IMR-90 (cell line): ENCODE measurements around the gene FRK. TPM values are rescaled to one million over a fixed set of nuclear protein-coding genes. Genes with fewer than 3 reads are reported as not detected.

Experiments
- ATAC-seq: fragments of 200-7000 bp; cut with Tn5 transposase; 2 replicates; pipeline ENCODE4 v1.9.1; 2020; ENCODE audit warnings: low read depth, mild to moderate bottlenecking, moderate library complexity
- BruUV-seq: library from RNA; stranded (reverse); fragments of 400-500 nt; replicated peaks from 2 replicates; lab custom pipeline; 2021; lab: Mats Ljungman, UMichigan
- CTCF ChIA-PET: fragments of 300-600 bp; formaldehyde crosslinking; extraction: SDS; loops from one replicate; lab custom pipeline; 2021; ENCODE audit warnings: antibody characterized with exemption; lab: Yijun Ruan, JAX
- POLR2A ChIA-PET: fragments of 300-600 bp; sonication (Branson Sonifier 250); formaldehyde crosslinking; loops from one replicate; lab custom pipeline; 2022; ENCODE audit warnings: antibody characterized with exemption; ENCODE audit not compliant: unreplicated experiment; lab: Charles Lee
- DNase-seq: peaks from one replicate; pipeline ENCODE4 v3.0.0; 2013
- H2AFZ ChIP-seq: replicated peaks from 2 replicates; pipeline ENCODE3; 2013; ENCODE audit warnings: low read length, mild to moderate bottlenecking; ENCODE audit not compliant: poor library complexity
- H2AK5ac ChIP-seq: 2 replicates; pipeline ENCODE4 v1.6.1; 2013; ENCODE audit warnings: low read depth, low read length, inconsistent platforms
- H2AK9ac ChIP-seq: replicated peaks from 2 replicates; pipeline ENCODE3; 2013; ENCODE audit warnings: mild to moderate bottlenecking, low read depth, low read length, moderate library complexity; ENCODE audit not compliant: poor library complexity
- H2BK120ac ChIP-seq: 2 replicates; pipeline ENCODE4 v1.6.1; 2013; ENCODE audit warnings: low read depth, low read length, inconsistent platforms
- H2BK15ac ChIP-seq: 3 replicates; pipeline ENCODE4 v1.6.1; 2013; ENCODE audit warnings: low read depth, low read length, inconsistent platforms
- H2BK20ac ChIP-seq: 2 replicates; pipeline ENCODE4 v1.6.1; 2013; ENCODE audit warnings: low read depth, mild to moderate bottlenecking, inconsistent platforms, low read length, moderate library complexity
- H2BK5ac ChIP-seq: 2 replicates; pipeline ENCODE4 v1.6.1; 2013; ENCODE audit warnings: mild to moderate bottlenecking, low read depth, low read length, inconsistent platforms; ENCODE audit not compliant: poor library complexity, severe bottlenecking
- H3K14ac ChIP-seq: replicated peaks from 2 replicates; pipeline ENCODE4 v1.6.1; 2013; ENCODE audit warnings: low read depth, low read length, inconsistent platforms
- H3K18ac ChIP-seq: 2 replicates; pipeline ENCODE4 v1.6.1; 2013; ENCODE audit warnings: low read depth, low read length, control low read depth
- H3K23ac ChIP-seq: 2 replicates; pipeline ENCODE4 v1.6.1; 2013; ENCODE audit warnings: low read depth, low read length, inconsistent platforms
- H3K27ac ChIP-seq: 2 replicates; pipeline ENCODE4 v1.5.1; 2013; ENCODE audit warnings: mild to moderate bottlenecking, control low read depth, low read length; ENCODE audit not compliant: insufficient read depth
- H3K27me3 ChIP-seq: 2 replicates; pipeline ENCODE4 v1.6.1; 2013; ENCODE audit warnings: low read length; ENCODE audit not compliant: control insufficient read depth, insufficient read depth
- H3K36me3 ChIP-seq: 2 replicates; pipeline ENCODE4 v1.6.1; 2013; ENCODE audit warnings: low read length, mixed read lengths; ENCODE audit not compliant: control insufficient read depth, insufficient read depth
- H3K4ac ChIP-seq: 2 replicates; pipeline ENCODE4 v1.6.1; 2013; ENCODE audit warnings: low read depth, low read length, inconsistent platforms
- H3K4me1 ChIP-seq: 2 replicates; pipeline ENCODE4 v1.6.1; 2013; ENCODE audit warnings: low read length, mixed read lengths; ENCODE audit not compliant: control insufficient read depth, insufficient read depth
- H3K4me2 ChIP-seq: 2 replicates; pipeline ENCODE4 v1.6.1; 2013; ENCODE audit warnings: low read depth, mild to moderate bottlenecking, control low read depth, low read length, moderate library complexity
- H3K4me3 ChIP-seq: 2 replicates; pipeline ENCODE4 v1.5.1; 2013; ENCODE audit warnings: low read depth, mild to moderate bottlenecking, control low read depth, low read length, moderate library complexity; ENCODE audit not compliant: insufficient read depth
- H3K56ac ChIP-seq: 2 replicates; pipeline ENCODE4 v1.6.1; 2013; ENCODE audit warnings: low read length, inconsistent platforms; ENCODE audit not compliant: insufficient read depth; ENCODE audit errors: extremely low read depth
- H3K79me1 ChIP-seq, 2 experiments: 2 replicates each; pipeline ENCODE4 v1.6.1; 2013; ENCODE audit warnings: low read length in 2 of 2, inconsistent platforms in 1 of 2, low read depth in 1 of 2
- H3K9ac ChIP-seq: 2 replicates; pipeline ENCODE4 v1.6.1; 2013; ENCODE audit warnings: low read depth, low read length, control low read depth
- H3K9me1 ChIP-seq: 2 replicates; pipeline ENCODE4 v1.6.1; 2013; ENCODE audit warnings: low read length, inconsistent platforms; ENCODE audit not compliant: insufficient read depth
- H3K9me3 ChIP-seq: 2 replicates; pipeline ENCODE4 v1.6.1; 2013; ENCODE audit warnings: low read length; ENCODE audit not compliant: control insufficient read depth, insufficient read depth
- H4K20me1 ChIP-seq: 2 replicates; pipeline ENCODE4 v1.6.1; 2013; ENCODE audit warnings: low read length, inconsistent platforms; ENCODE audit not compliant: insufficient read depth
- H4K5ac ChIP-seq: 2 replicates; pipeline ENCODE4 v1.6.1; 2013; ENCODE audit warnings: mild to moderate bottlenecking, low read depth, low read length, control low read depth
- H4K8ac ChIP-seq, 2 experiments: 2 replicates each; pipeline ENCODE4 v1.6.1; 2013; ENCODE audit warnings: low read depth in 2 of 2, low read length in 2 of 2, control low read depth in 1 of 2, inconsistent platforms in 1 of 2
- H4K91ac ChIP-seq: 2 replicates; pipeline ENCODE4 v1.6.1; 2013; ENCODE audit warnings: low read depth, low read length, inconsistent platforms; ENCODE audit not compliant: insufficient read depth
- BHLHE40 ChIP-seq: fragments of 150-350 bp; IDR thresholded peaks from 2 replicates; pipeline ENCODE4 v1.6.1; 2016; ENCODE audit warnings: mild to moderate bottlenecking, low read depth, low read length
- CEBPB ChIP-seq: IDR thresholded peaks from 2 replicates; pipeline ENCODE4 v1.6.1; 2012; ENCODE audit warnings: low read depth, low read length, improper control_type of control experiment
- CHD1 ChIP-seq: IDR thresholded peaks from 2 replicates; pipeline ENCODE4 v1.6.1; 2012; ENCODE audit warnings: low read depth, low read length, improper control_type of control experiment
- FOS ChIP-seq: fragments of 150-350 bp; IDR thresholded peaks from 2 replicates; pipeline ENCODE4 v1.6.1; 2016; ENCODE audit warnings: low read depth, low read length
- MAFK ChIP-seq: IDR thresholded peaks from 2 replicates; pipeline ENCODE4 v1.6.1; 2012; ENCODE audit warnings: low read depth, low read length, improper control_type of control experiment
- MAZ ChIP-seq: IDR thresholded peaks from 2 replicates; pipeline ENCODE4 v1.6.1; 2012; ENCODE audit warnings: low read depth, mild to moderate bottlenecking, low read length, improper control_type of control experiment, moderate library complexity, borderline replicate concordance
- MXI1 ChIP-seq: IDR thresholded peaks from 2 replicates; pipeline ENCODE4 v1.6.1; 2012; ENCODE audit warnings: low read depth, mild to moderate bottlenecking, low read length, moderate library complexity, borderline replicate concordance
- NFE2L2 ChIP-seq: fragments of 150-350 bp; IDR thresholded peaks from 2 replicates; pipeline ENCODE4 v1.6.1; 2016; ENCODE audit warnings: low read depth, mild to moderate bottlenecking, low read length
- POLR2A ChIP-seq: IDR thresholded peaks from 2 replicates; pipeline ENCODE4 v1.6.1; 2012; ENCODE audit warnings: mild to moderate bottlenecking, low read depth, low read length
- RAD21 ChIP-seq: IDR thresholded peaks from 2 replicates; pipeline ENCODE4 v1.6.1; 2012; ENCODE audit warnings: low read length, improper control_type of control experiment
- RCOR1 ChIP-seq: IDR thresholded peaks from 2 replicates; pipeline ENCODE4 v1.6.1; 2012; ENCODE audit warnings: mild to moderate bottlenecking, low read length, improper control_type of control experiment; ENCODE audit not compliant: insufficient replicate concordance
- RFX5 ChIP-seq: IDR thresholded peaks from 2 replicates; pipeline ENCODE4 v1.8.0; 2012; ENCODE audit warnings: low read depth, mild to moderate bottlenecking, low read length, moderate library complexity
- WGBS, 2 experiments: methylation state at CpG; one replicate each; pipeline versions ENCODE4 v1.1.5 to v1.1.7; 2013; ENCODE audit warnings: missing lambda C conversion rate in 2 of 2; ENCODE audit not compliant: insufficient read length in 1 of 2; ENCODE audit errors: extremely low coverage in 2 of 2; 5-methylcytosine and 5-hydroxymethylcytosine counted together
- dilution Hi-C: fragments of 300-500 bp; cut with HindIII; formaldehyde crosslinking; loops from one replicate; pipeline ENCODE4 v1.14.3; 2018; ENCODE audit warnings: low sequenced_read_pairs; ENCODE audit not compliant: unreplicated experiment
- in situ Hi-C: fragments of 300-500 bp; cut with MboI; formaldehyde crosslinking; loops from 3 replicates; pipeline ENCODE4 v1.14.3; 2019; ENCODE audit warnings: low sequenced_read_pairs, inconsistent platforms, mixed read lengths
- intact Hi-C: fragments of 100-400 bp; cut with micrococcal nuclease; formaldehyde crosslinking; loops from 2 replicates; pipeline ENCODE4 v1.10.0; 2022
- polyA plus RNA-seq, 3 experiments: library from polyadenylated mRNA; depleted of rRNA; stranded (reverse); fragments of >200 nt; gene quantifications; 2 replicates each; pipeline ENCODE4 v1.2.3, GENCODE V29; 2012; ENCODE audit warnings: low replicate concordance in 1 of 3
- total RNA-seq: library from RNA; depleted of rRNA; stranded (reverse); fragments of >200 nt; gene quantifications from 2 replicates; pipeline ENCODE4 v1.2.3, GENCODE V29; 2012
- TF ChIP-seq, protein P1 (sequence below): fragments of 150-350 bp; IDR thresholded peaks from 2 replicates; pipeline ENCODE4 v1.6.1; 2017; ENCODE audit warnings: mild to moderate bottlenecking, antibody characterized with exemption, low read length, low read depth
- TF ChIP-seq, protein P2 (sequence below): conservative IDR thresholded peaks from 2 replicates; pipeline ENCODE4 v1.5.1; 2012; ENCODE audit warnings: mild to moderate bottlenecking, low read depth, low read length, improper control_type of control experiment
- TF ChIP-seq, protein P3 (sequence below): fragments of 150-350 bp; IDR thresholded peaks from 2 replicates; pipeline ENCODE4 v1.6.1; 2016; ENCODE audit warnings: low read depth, mild to moderate bottlenecking, low read length, moderate library complexity, borderline replicate concordance

FRK gene
- total and polyA plus RNA-seq, 2 of the 4 experiments (the other 2 are of a cell fraction), result under 0.01 to 0.02 TPM

DNA sequence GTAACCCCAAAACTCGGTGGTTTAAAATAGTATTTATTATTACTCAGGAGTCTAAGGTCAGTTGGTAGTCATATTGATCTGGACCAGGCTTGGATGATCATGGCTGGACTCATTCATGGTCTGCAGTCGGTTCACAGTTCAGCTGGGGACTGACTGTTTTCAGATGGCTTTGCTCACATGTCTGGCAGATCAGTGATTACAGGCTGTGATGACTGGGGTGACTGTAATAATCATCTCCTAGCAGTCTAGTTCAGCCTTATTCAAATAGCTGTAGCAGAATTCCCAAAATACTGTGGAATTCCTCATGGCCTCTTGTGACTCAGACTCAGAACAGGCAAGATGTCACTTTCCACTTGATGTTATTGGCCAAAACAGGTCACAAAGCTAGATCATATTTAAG lies 23.6 kb upstream of the FRK start:
- Histone ChIP-seq H2BK5ac (no peak overlapping the region), H4K5ac (no peak overlapping the region), H3K36me3 (no peaks in the 10 kb centered on the region), H3K27me3 (no peaks in the 10 kb centered on the region), H3K9me1 (peaks cover 6% of the 10 kb centered on the region), H3K4me1 (peaks cover 13% of the 10 kb centered on the region), H3K56ac (no peak overlapping the region), H2AK9ac (no peak overlapping the region), H2AK5ac (no peak overlapping the region), H4K8ac (no peak overlapping the region), H3K9ac (no peak overlapping the region), H2BK120ac (no peak overlapping the region), H3K27ac (no peak overlapping the region), H3K4me3 (no peak overlapping the region), H3K9me3 (no peaks in the 10 kb centered on the region; the same call in 1 of the 2 replicates), H2AFZ (no peak overlapping the region), H3K23ac (peak overlapping the region; percentile 38; the same call in 1 of the 2 replicates), H4K91ac (no peak overlapping the region), H4K20me1 (no peaks in the 10 kb centered on the region), H3K4ac (no peak overlapping the region; the same call in 1 of the 2 replicates), H3K79me1 (0 out of 4 replicates have a peak, but pooled peaks cover 0 to 4% of the 10 kb centered on the region in 2 experiments), H2BK15ac (no peak overlapping the region), H3K4me2 (no peak overlapping the region), H3K18ac (no peak overlapping the region), H2BK20ac (peak overlapping the region; percentile 55; the same call in 1 of the 2 replicates), H3K14ac (0 out of 2 replicates have a peak overlapping the region, but pooled peaks have one; percentile 69)
- no TSS peak for BruUV-seq
- ATAC-seq (peak; percentile 3; the same call in 1 of the 2 replicates), DNase-seq (no peak)
- ChIA-PET CTCF (interaction anchor here (0.6 kb wide), 1 partner anchor 72 kb away, joined by 3 read pairs; no protein-coding TSS in a partner anchor), POLR2A (no interaction called here)
- in situ Hi-C loops, result no loop called here
- TF ChIP-seq NFE2L2 (no peak), CHD1 (no peak), POLR2A (no peak), RAD21 (no peak), CEBPB (no peak), MAZ (no peak), MAFK (no peak), FOS (no peak), RCOR1 (no peak), RFX5 (no peak), MXI1 (no peak), BHLHE40 (no peak)
- TF ChIP-seq, protein P1, sequence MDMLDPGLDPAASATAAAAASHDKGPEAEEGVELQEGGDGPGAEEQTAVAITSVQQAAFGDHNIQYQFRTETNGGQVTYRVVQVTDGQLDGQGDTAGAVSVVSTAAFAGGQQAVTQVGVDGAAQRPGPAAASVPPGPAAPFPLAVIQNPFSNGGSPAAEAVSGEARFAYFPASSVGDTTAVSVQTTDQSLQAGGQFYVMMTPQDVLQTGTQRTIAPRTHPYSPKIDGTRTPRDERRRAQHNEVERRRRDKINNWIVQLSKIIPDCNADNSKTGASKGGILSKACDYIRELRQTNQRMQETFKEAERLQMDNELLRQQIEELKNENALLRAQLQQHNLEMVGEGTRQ, result no peak
- TF ChIP-seq, protein P2, sequence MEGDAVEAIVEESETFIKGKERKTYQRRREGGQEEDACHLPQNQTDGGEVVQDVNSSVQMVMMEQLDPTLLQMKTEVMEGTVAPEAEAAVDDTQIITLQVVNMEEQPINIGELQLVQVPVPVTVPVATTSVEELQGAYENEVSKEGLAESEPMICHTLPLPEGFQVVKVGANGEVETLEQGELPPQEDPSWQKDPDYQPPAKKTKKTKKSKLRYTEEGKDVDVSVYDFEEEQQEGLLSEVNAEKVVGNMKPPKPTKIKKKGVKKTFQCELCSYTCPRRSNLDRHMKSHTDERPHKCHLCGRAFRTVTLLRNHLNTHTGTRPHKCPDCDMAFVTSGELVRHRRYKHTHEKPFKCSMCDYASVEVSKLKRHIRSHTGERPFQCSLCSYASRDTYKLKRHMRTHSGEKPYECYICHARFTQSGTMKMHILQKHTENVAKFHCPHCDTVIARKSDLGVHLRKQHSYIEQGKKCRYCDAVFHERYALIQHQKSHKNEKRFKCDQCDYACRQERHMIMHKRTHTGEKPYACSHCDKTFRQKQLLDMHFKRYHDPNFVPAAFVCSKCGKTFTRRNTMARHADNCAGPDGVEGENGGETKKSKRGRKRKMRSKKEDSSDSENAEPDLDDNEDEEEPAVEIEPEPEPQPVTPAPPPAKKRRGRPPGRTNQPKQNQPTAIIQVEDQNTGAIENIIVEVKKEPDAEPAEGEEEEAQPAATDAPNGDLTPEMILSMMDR, result no peak
- TF ChIP-seq, protein P3, sequence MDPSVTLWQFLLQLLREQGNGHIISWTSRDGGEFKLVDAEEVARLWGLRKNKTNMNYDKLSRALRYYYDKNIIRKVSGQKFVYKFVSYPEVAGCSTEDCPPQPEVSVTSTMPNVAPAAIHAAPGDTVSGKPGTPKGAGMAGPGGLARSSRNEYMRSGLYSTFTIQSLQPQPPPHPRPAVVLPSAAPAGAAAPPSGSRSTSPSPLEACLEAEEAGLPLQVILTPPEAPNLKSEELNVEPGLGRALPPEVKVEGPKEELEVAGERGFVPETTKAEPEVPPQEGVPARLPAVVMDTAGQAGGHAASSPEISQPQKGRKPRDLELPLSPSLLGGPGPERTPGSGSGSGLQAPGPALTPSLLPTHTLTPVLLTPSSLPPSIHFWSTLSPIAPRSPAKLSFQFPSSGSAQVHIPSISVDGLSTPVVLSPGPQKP, result no peak
- dilution Hi-C loops, result no loop called here
- no CpG with 5 or more reads among the region's 2 CpGs for WGBS, 2 experiments
- intact Hi-C loops, result no loop called here
